Natural killer cell (primary cell): Measurements from ENCODE around the gene DSG2. TPM values are rescaled to one million over a fixed set of nuclear protein-coding genes. Genes with fewer than 3 reads are reported as not detected.

Experiments used
- ATAC-seq, 3 donors: fragments of 150-1000 bp in 2 of 3; fragments of 200-7000 bp in 1 of 3; cut with Tn5 transposase; 1 replicate in 1 of 3; 2 replicates in 2 of 3; pipeline ENCODE4 v1.10.0; 2021; ENCODE audit warnings: mild to moderate bottlenecking in 2 of 3, moderate library complexity in 2 of 3
- DNase-seq, 2 donors: peaks; one replicate each; pipeline versions ENCODE4 v3.0.0 to v3.0.0-alpha.2; 2013 to 2021; ENCODE audit warnings: mixed read lengths in 1 of 2
- H3K27ac ChIP-seq: one replicate; pipeline ENCODE4 v1.5.1; 2013; ENCODE audit warnings: mild to moderate bottlenecking, low read length
- H3K27me3 ChIP-seq: one replicate; pipeline ENCODE4 v1.6.1; 2013; ENCODE audit warnings: low read length; ENCODE audit not compliant: control insufficient read depth, insufficient read depth
- H3K36me3 ChIP-seq: one replicate; pipeline ENCODE4 v1.6.1; 2013; ENCODE audit warnings: low read length; ENCODE audit not compliant: control insufficient read depth, insufficient read depth
- H3K4me1 ChIP-seq: one replicate; pipeline ENCODE4 v1.6.1; 2013; ENCODE audit warnings: low read length; ENCODE audit not compliant: control insufficient read depth, insufficient read depth
- H3K4me3 ChIP-seq: one replicate; pipeline ENCODE4 v1.5.1; 2013; ENCODE audit warnings: low read length
- H3K9me3 ChIP-seq: one replicate; pipeline ENCODE4 v1.6.1; 2013; ENCODE audit warnings: low read length; ENCODE audit not compliant: control insufficient read depth, insufficient read depth
- H3K27ac Mint-ChIP-seq, 2 donors: one replicate each; pipeline ENCODE4 v1.8.0; 2022; ENCODE audit warnings: mild to moderate bottlenecking in 2 of 2, mixed read lengths in 2 of 2, moderate library complexity in 1 of 2
- H3K27me3 Mint-ChIP-seq, 2 donors: one replicate each; pipeline ENCODE4 v1.8.0; 2022; ENCODE audit warnings: low read depth in 2 of 2, mixed read lengths in 2 of 2
- H3K36me3 Mint-ChIP-seq: one replicate; pipeline ENCODE4 v1.8.0; 2022; ENCODE audit warnings: mixed read lengths
- H3K4me1 Mint-ChIP-seq, 2 donors: one replicate each; pipeline ENCODE4 v1.8.0; 2022; ENCODE audit warnings: mixed read lengths in 2 of 2
- H3K4me3 Mint-ChIP-seq: one replicate; pipeline ENCODE4 v1.8.0; 2022; ENCODE audit warnings: mild to moderate bottlenecking, moderate library complexity, mixed read lengths
- H3K9me3 Mint-ChIP-seq, 2 donors: one replicate each; pipeline ENCODE4 v1.8.0; 2022; ENCODE audit warnings: mixed read lengths in 2 of 2
- WGBS: methylation state at CpG from one replicate; pipeline ENCODE4 v1.1.7; 2013; ENCODE audit warnings: missing lambda C conversion rate; ENCODE audit not compliant: insufficient coverage; 5-methylcytosine and 5-hydroxymethylcytosine counted together
- intact Hi-C: fragments of 100-400 bp; cut with micrococcal nuclease; formaldehyde crosslinking; loops from one replicate; pipeline ENCODE4 v1.14.2; 2022
- total RNA-seq, 4 donors: library from RNA; stranded (reverse); fragments of 120-200 nt in 1 of 4; gene quantifications; one replicate each; pipeline versions ENCODE4 v1.2.3 to v1.2.4, GENCODE V29; 2013 to 2022
- TF ChIP-seq, protein P1 (sequence below): fragments of 200-600 bp; IDR thresholded peaks from one replicate; pipeline ENCODE4 v1.8.0; 2022; ENCODE audit warnings: antibody characterized with exemption

Gene DSG2
- total RNA-seq, 3 donors from 2014 or later (not counting 1 experiment from before 2014, with no cell fraction given) = 0.05 to 0.53 TPM; not detected in 1

DNA sequence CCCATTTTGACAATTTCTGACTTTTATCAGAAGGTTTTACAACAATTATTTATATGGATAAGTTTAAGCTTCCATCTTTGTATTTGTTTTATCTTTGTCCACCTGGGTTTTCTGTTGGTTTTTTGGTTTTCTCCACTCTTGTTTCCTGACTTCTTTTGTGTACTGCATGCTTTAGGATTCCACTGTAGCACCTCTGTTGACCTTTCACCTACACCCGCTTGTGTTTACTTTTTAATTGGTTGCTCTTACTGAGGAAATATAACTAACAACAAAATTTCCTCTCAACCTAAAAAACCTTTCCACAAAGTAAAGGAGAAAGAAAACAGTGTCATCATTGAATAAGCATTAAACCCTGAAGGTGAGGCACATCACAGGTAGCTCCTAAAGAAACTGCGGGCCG, 53.9 kb downstream of the DSG2 start:
- ATAC-seq = no peak
- peaks cover 18 to 37% of the 10 kb centered on the region in 2 donors for H3K27me3 Mint-ChIP-seq
- intact Hi-C loops = no loop called here

DNA sequence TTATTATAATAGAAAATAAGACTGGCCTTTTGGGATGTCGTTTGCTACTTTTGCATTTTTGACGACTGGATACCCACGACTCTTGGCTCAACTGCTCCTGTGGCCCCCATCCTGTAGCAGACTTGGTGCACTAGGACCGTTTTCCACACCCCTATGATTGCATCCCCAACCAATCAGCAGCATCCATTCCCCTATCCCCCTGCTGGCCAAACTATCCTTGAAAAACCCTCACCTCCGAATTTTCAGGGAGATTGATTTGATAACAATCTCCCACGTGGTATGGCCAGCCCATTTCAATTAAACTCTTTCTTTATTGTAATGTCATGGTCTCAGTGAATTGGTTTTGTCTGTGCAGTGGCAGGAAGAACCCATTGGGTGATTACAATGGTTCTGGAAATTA, 55.8 kb downstream of the DSG2 start:
- H3K36me3 Mint-ChIP-seq = no peaks in the 10 kb centered on the region
- H3K36me3 ChIP-seq = no peaks in the 10 kb centered on the region
- no peak overlapping the region for H3K27ac Mint-ChIP-seq
- H3K27me3 Mint-ChIP-seq = peaks cover 18 to 37% of the 10 kb centered on the region in 2 donors
- no peak overlapping the region for H3K4me3 Mint-ChIP-seq
- no peak for DNase-seq
- intact Hi-C loops = no loop called here
- no peak for ATAC-seq
- TF ChIP-seq, protein P1, sequence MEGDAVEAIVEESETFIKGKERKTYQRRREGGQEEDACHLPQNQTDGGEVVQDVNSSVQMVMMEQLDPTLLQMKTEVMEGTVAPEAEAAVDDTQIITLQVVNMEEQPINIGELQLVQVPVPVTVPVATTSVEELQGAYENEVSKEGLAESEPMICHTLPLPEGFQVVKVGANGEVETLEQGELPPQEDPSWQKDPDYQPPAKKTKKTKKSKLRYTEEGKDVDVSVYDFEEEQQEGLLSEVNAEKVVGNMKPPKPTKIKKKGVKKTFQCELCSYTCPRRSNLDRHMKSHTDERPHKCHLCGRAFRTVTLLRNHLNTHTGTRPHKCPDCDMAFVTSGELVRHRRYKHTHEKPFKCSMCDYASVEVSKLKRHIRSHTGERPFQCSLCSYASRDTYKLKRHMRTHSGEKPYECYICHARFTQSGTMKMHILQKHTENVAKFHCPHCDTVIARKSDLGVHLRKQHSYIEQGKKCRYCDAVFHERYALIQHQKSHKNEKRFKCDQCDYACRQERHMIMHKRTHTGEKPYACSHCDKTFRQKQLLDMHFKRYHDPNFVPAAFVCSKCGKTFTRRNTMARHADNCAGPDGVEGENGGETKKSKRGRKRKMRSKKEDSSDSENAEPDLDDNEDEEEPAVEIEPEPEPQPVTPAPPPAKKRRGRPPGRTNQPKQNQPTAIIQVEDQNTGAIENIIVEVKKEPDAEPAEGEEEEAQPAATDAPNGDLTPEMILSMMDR = no peak
- no peak overlapping the region for H3K4me3 ChIP-seq
- no peaks in the 10 kb centered on the region for H3K4me1 ChIP-seq
- H3K27ac ChIP-seq = no peak overlapping the region
- no peaks in the 10 kb centered on the region for H3K27me3 ChIP-seq
- 50% methylated on average over 5 of the region's 6 CpGs for WGBS
- no peaks in the 10 kb centered on the region for H3K9me3 ChIP-seq
- peaks cover 0 to 6% of the 10 kb centered on the region in 2 donors for H3K4me1 Mint-ChIP-seq
- H3K9me3 Mint-ChIP-seq = no peaks in the 10 kb centered on the region

More for the DNA sequence above, 53.9 kb downstream of the DSG2 start:
- Mint-ChIP-seq H3K9me3 (no peaks in the 10 kb centered on the region), H3K4me3 (no peak overlapping the region), H3K36me3 (no peaks in the 10 kb centered on the region), H3K27ac (no peak overlapping the region), H3K4me1 (peaks cover 0 to 6% of the 10 kb centered on the region in 2 donors)
- H3K4me3 ChIP-seq = no peak overlapping the region
- no peaks in the 10 kb centered on the region for H3K4me1 ChIP-seq
- DNase-seq = no peak
- H3K9me3 ChIP-seq = no peaks in the 10 kb centered on the region
- TF ChIP-seq, protein P1 = no peak
- WGBS = 100% methylated on average over 2 of the region's 3 CpGs
- H3K36me3 ChIP-seq = no peaks in the 10 kb centered on the region
- no peak overlapping the region for H3K27ac ChIP-seq
- H3K27me3 ChIP-seq = no peaks in the 10 kb centered on the region

DNA sequence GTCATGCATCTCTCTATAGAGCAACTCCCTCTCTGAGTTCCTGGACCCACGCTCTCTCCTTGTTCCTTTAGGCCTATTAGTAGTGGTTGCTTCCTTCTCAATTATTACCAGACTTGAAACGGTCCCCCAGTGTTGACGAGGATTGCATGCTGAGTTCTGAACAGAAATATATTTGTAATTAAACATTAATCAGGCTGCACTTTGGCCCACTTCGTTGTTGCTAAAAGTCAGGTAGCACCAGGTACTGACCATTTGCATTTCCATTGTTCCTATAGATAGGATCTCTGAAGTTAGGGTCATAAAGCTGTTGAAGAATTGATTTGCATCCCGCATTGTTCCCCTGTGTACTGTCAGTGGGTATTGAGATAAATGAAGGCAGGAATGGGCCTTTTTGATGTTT, 56.8 kb downstream of the DSG2 start:
- 86% methylated on average over 4 of the region's 5 CpGs for WGBS

More for the DNA sequence above, 56.8 kb downstream of the DSG2 start:
- H3K36me3 ChIP-seq = no peaks in the 10 kb centered on the region
- Mint-ChIP-seq H3K4me3 (no peak overlapping the region), H3K9me3 (no peaks in the 10 kb centered on the region), H3K27me3 (peaks cover 18 to 37% of the 10 kb centered on the region in 2 donors), H3K36me3 (no peaks in the 10 kb centered on the region), H3K27ac (no peak overlapping the region), H3K4me1 (peaks cover 0 to 6% of the 10 kb centered on the region in 2 donors)
- no peaks in the 10 kb centered on the region for H3K9me3 ChIP-seq
- no peak for ATAC-seq
- DNase-seq = no peak
- H3K27me3 ChIP-seq = no peaks in the 10 kb centered on the region
- no peak overlapping the region for H3K27ac ChIP-seq
- TF ChIP-seq, protein P1 = no peak
- no peaks in the 10 kb centered on the region for H3K4me1 ChIP-seq
- no peak overlapping the region for H3K4me3 ChIP-seq
- intact Hi-C loops = loop anchor here (5.0 kb wide), 1 partner anchor 423 kb away; no protein-coding TSS in a partner anchor
